Kidney epithelial cell (primary cell): Measurements from ENCODE around the gene DISC1. TPM values are rescaled to one million over a fixed set of nuclear protein-coding genes. Genes with fewer than 3 reads are reported as not detected.

ENCODE experiments used
- DNase-seq: peaks from one replicate; pipeline ENCODE4 v3.0.0-alpha.2; 2010; ENCODE audit warnings: low read depth
- H3K27me3 ChIP-seq: 2 replicates; pipeline ENCODE4 v1.6.0; 2011; ENCODE audit warnings: low read length; ENCODE audit not compliant: control insufficient read depth, insufficient read depth
- H3K36me3 ChIP-seq: 2 replicates; pipeline ENCODE4 v1.5.1; 2011; ENCODE audit warnings: low read length; ENCODE audit not compliant: control insufficient read depth, insufficient read depth
- H3K4me3 ChIP-seq: 2 replicates; pipeline ENCODE4 v1.5.1; 2011; ENCODE audit warnings: low read depth, mild to moderate bottlenecking, control low read depth, low read length
- total RNA-seq: library from RNA; depleted of rRNA; stranded (reverse); fragments of >200 nt; gene quantifications from 2 replicates; pipeline ENCODE4 v1.2.3, GENCODE V29; 2015
- TF ChIP-seq, protein P1 (sequence below): IDR thresholded peaks from 2 replicates; pipeline ENCODE4 v1.5.1; 2011; ENCODE audit warnings: mild to moderate bottlenecking, moderate library complexity, low read length, control low read depth, inconsistent platforms; ENCODE audit not compliant: insufficient read depth, poor library complexity, severe bottlenecking

DISC1 gene
- total RNA-seq, 1 donor from 2014 or later = 5.8 TPM

DNA sequence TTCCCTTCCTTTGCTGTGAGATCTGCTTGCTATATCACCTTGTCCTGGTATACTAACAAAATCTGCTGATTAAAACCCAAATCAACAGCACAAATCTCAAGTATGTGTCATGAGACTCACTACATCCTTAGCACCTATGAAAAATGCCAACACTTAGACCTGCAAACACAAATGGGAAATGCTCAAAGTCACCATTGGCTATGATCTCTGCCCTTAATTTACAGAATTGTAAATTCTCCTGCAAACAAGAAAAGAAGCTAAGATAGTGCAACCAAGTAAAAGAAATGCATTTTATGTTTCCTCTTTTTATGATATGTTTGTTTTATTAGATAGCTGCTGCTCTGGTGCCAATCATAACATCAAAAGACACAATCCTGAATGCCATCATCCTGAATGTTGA, 80.8 kb downstream of the DISC1 start:
- DNase-seq = no peak
- TF ChIP-seq, protein P1, sequence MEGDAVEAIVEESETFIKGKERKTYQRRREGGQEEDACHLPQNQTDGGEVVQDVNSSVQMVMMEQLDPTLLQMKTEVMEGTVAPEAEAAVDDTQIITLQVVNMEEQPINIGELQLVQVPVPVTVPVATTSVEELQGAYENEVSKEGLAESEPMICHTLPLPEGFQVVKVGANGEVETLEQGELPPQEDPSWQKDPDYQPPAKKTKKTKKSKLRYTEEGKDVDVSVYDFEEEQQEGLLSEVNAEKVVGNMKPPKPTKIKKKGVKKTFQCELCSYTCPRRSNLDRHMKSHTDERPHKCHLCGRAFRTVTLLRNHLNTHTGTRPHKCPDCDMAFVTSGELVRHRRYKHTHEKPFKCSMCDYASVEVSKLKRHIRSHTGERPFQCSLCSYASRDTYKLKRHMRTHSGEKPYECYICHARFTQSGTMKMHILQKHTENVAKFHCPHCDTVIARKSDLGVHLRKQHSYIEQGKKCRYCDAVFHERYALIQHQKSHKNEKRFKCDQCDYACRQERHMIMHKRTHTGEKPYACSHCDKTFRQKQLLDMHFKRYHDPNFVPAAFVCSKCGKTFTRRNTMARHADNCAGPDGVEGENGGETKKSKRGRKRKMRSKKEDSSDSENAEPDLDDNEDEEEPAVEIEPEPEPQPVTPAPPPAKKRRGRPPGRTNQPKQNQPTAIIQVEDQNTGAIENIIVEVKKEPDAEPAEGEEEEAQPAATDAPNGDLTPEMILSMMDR = no peak
- Histone ChIP-seq H3K36me3 (no peaks in the 10 kb centered on the region), H3K4me3 (no peak overlapping the region), H3K27me3 (no peaks in the 10 kb centered on the region)

DNA sequence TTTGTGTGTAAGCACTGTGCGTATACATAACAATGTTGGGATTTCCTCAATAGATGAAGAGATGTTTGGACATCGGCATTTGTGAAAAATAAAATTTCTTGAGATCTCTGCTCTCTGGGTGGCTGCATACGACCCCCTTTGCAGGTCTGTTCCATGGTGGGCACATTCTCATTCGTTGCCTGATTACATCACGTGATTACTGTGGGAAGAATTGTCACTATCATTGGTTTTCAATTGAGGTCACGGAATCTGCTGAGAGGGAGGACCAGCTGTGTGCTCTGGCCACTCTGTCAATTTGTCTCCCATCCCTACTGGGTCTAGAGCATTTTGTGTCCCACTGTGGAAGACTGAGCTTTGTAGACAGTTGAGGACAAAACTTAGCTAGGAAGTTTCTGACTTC, 81.8 kb downstream of the DISC1 start:
- H3K4me3 ChIP-seq = no peak overlapping the region
- no peak for DNase-seq
- no peaks in the 10 kb centered on the region for H3K36me3 ChIP-seq
- H3K27me3 ChIP-seq = no peaks in the 10 kb centered on the region
- TF ChIP-seq, protein P1 = no peak

DNA sequence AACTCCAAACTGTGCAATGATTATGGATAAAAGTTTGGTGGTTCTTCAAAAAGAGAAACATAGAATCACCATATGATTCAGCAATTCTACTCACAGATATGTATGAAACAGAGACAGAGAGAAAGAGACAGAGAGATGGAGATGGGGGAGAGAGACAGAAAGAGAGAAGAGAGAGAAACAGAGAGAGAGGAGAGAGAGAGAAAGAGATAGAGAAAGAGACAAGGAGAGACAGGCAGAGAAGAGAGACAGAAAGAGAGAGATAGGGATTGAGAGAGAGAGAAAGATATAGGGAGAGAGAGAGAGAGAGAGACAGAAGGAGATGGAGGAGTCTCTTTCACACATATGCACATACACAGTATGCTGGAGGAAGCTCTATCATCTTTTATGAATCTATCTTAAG, 87.8 kb downstream of the DISC1 start:
- Histone ChIP-seq H3K36me3 (no peaks in the 10 kb centered on the region), H3K4me3 (no peak overlapping the region), H3K27me3 (no peaks in the 10 kb centered on the region)
- no peak for DNase-seq
- TF ChIP-seq, protein P1 = no peak

DNA sequence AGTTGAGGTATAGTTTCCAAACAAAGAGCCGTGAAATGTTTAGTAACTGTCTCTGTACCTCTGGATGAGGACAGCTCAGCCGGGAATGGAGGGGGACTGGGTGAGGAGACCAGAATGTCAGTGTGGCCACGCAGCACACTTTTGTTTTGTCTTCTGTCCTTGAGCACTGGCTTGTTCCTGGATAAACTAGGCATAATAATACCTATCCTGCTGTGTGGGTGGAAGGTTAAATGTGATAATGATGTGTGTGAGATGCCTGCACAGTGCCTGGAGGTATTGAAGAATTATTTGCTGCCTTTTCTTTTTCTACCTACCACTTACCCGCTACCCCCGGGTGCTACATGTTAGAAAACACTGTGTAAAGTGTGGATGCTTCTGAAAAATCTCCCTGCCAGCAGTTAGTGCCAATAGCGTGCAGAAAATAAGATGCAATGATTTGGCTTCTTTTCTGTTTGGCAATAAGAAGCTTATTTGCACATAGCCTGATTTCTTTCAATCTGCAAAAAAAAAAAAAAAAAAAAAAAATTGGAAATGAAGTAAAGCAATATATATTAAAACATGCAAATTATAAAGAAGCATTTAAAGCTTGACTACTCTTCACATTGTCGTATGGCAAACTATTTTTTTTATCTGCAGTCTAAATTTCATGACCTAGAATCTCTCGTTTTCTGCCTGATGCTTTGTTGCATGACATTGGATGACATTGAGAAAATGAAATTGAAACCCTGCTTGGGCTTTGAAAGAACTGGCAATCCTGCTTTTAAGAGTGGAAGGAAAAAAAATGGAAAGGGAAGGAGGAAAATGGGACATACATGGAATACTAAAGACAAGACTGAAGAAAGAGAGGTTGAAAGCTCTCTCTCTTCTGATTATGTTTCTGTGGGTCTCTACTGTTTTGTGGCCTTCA, 89.5 kb downstream of the DISC1 start:
- no peak for DNase-seq
- TF ChIP-seq, protein P1 = no peak
- Histone ChIP-seq H3K36me3 (no peaks in the 10 kb centered on the region), H3K4me3 (no peak overlapping the region), H3K27me3 (no peaks in the 10 kb centered on the region)

DNA sequence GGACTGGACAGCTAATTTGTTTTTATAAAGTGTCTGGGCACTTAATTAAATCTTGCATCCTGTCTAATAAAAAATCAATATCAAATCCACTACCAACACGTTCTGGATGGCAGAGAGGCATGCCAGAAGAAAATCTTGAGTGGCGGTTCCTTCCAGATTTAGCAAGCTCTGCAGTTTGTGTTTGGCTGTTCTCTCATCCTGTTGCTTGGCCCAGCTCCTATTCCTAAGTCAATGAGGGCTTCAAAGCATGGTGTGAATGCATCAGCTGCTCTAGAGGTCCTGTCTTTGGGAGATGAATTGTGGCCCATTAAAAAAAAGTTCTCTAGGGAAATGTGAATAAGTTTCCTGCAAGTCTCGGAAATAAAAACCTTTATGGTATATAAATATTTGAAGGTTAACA, 90.3 kb downstream of the DISC1 start:
- Histone ChIP-seq H3K36me3 (no peaks in the 10 kb centered on the region), H3K27me3 (no peaks in the 10 kb centered on the region), H3K4me3 (no peak overlapping the region)
- TF ChIP-seq, protein P1 = no peak
- no peak for DNase-seq
